Gastroesophageal sphincter (tissue), 4 donors: ENCODE results near the gene ANKDD1B. TPM values are rescaled to one million over a fixed set of nuclear protein-coding genes. Genes with fewer than 3 reads are reported as not detected.
"Not testable (repeated sequence)": the region's sequence is repeated elsewhere in the genome, so short reads cannot be mapped to it uniquely, and the experiment has no call there.

ENCODE experiments used
- ATAC-seq: fragments of 150-250 bp; one replicate; pipeline ENCODE4 v1.9.1; 2016; ENCODE audit warnings: mild to moderate bottlenecking, moderate library complexity
- H3K27ac ChIP-seq, 4 donors: fragments of 200-600 bp; sonication (generic) in 3 of 4; 1 replicate in 3 of 4; 2 replicates in 1 of 4; pipeline ENCODE4 v1.5.1; 2016 to 2019
- H3K27me3 ChIP-seq: fragments of 200-600 bp; sonication (generic); one replicate; pipeline ENCODE4 v1.5.1; 2019
- H3K36me3 ChIP-seq, 2 donors: fragments of 200-600 bp; sonication (generic); one replicate each; pipeline ENCODE4 v1.5.1; 2019; ENCODE audit warnings: control low read depth in 1 of 2
- H3K4me1 ChIP-seq, 3 donors: fragments of 200-600 bp; sonication (generic); 1 replicate in 2 of 3; 2 replicates in 1 of 3; pipeline ENCODE4 v1.5.1; 2016 to 2019; ENCODE audit warnings: control low read depth in 2 of 3
- H3K4me3 ChIP-seq, 2 donors: fragments of 200-600 bp; sonication (generic); one replicate each; pipeline ENCODE4 v1.5.1; 2019; ENCODE audit warnings: mild to moderate bottlenecking in 1 of 2, moderate library complexity in 1 of 2
- H3K9me3 ChIP-seq, 3 donors: fragments of 200-600 bp; sonication (generic); one replicate each; pipeline ENCODE4 v1.5.1; 2017 to 2019; ENCODE audit warnings: control low read depth in 2 of 3
- EP300 ChIP-seq: sonication (generic); formaldehyde crosslinking; IDR thresholded peaks from one replicate; pipeline ENCODE4 v1.6.1; 2017; ENCODE audit warnings: antibody characterized with exemption, mild to moderate bottlenecking
- POLR2A ChIP-seq, 2 donors: fragments of 450-650 bp; IDR thresholded peaks; one replicate each; pipeline ENCODE4 v1.6.1; 2017; ENCODE audit warnings: antibody characterized with exemption in 2 of 2, mild to moderate bottlenecking in 2 of 2, moderate library complexity in 1 of 2
- POLR2AphosphoS5 ChIP-seq: sonication (generic); formaldehyde crosslinking; IDR thresholded peaks from one replicate; pipeline ENCODE4 v1.6.1; 2017; ENCODE audit warnings: antibody characterized with exemption
- WGBS, 2 donors: methylation state at CpG; one replicate each; pipeline ENCODE4 v1.1.5; 2018; ENCODE audit warnings: low coverage in 1 of 2; 5-methylcytosine and 5-hydroxymethylcytosine counted together
- total RNA-seq, 4 donors: library from RNA; depleted of rRNA; stranded (reverse); fragments of >200 nt; gene quantifications; one replicate each; pipeline ENCODE4 v1.1.0, GENCODE V29; 2016
- TF ChIP-seq, protein P1 (sequence below), 4 experiments: fragments of 200-600 bp in 2 of 4; fragments of 450-650 bp in 2 of 4; sonication (generic) in 1 of 4; IDR thresholded peaks; one replicate each; pipeline ENCODE4 v1.5.1; 2017 to 2019; ENCODE audit warnings: antibody characterized with exemption in 4 of 4, mild to moderate bottlenecking in 2 of 4, moderate library complexity in 2 of 4

Gene ANKDD1B
- total RNA-seq, 4 donors from 2014 or later, result 0.20 to 0.94 TPM; not detected in 2

DNA sequence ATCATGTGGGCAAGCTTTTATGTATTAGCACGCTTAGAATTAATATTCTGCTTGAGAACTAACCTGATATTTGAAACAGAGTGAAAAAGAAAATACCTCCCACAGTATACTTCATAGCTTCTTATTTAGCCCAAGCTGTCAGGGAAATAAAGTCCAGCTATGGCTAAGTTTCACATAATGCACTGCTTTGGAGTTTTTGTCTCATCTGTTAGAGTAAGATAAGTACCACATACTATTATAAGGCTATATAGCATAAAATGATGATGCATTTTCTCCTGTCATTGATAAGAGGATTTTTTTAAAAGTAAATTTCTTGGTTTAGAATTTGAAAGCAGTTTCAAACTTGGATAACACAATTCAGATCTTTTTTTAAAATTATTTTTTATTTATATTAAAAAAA lies 2.4 kb upstream of the ANKDD1B start:
- no peaks in the 10 kb centered on the region for H3K9me3 ChIP-seq
- no peak overlapping the region for H3K27ac ChIP-seq
- no peaks in the 10 kb centered on the region for H3K36me3 ChIP-seq
- WGBS, 2 donors, result 79 to 82% methylated on average over 1 of the region's 1 CpG
- H3K27me3 ChIP-seq, result peaks cover 9% of the 10 kb centered on the region
- no peak overlapping the region for H3K4me3 ChIP-seq
- no peak for ATAC-seq
- TF ChIP-seq, protein P1, sequence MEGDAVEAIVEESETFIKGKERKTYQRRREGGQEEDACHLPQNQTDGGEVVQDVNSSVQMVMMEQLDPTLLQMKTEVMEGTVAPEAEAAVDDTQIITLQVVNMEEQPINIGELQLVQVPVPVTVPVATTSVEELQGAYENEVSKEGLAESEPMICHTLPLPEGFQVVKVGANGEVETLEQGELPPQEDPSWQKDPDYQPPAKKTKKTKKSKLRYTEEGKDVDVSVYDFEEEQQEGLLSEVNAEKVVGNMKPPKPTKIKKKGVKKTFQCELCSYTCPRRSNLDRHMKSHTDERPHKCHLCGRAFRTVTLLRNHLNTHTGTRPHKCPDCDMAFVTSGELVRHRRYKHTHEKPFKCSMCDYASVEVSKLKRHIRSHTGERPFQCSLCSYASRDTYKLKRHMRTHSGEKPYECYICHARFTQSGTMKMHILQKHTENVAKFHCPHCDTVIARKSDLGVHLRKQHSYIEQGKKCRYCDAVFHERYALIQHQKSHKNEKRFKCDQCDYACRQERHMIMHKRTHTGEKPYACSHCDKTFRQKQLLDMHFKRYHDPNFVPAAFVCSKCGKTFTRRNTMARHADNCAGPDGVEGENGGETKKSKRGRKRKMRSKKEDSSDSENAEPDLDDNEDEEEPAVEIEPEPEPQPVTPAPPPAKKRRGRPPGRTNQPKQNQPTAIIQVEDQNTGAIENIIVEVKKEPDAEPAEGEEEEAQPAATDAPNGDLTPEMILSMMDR (IDR thresholded peaks at IDR 0.05), result no peak
- H3K4me1 ChIP-seq, result peaks cover 0 to 18% (median 6%) of the 10 kb centered on the region in 3 donors

DNA sequence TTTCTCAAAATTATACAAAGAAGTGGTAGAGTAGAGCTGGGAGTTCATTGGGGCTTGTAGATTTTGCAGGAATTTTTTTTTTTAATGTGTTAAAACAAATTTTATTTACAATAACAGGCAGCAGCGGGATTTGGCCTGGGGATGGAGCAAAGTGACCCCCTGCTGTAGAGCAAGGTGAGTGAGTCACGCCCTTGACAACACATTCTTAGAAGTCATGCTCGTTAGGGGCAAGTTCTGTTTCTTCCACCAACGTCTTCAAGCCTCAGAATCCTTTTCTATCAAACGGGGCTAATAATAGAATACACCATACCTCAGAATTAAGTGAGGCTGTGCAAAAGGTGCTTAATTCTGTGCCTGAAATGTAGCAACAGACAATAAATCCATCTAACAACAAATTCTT lies 1.1 kb upstream of the ANKDD1B start:
- no peaks in the 10 kb centered on the region for H3K9me3 ChIP-seq
- H3K4me3 ChIP-seq, result no peak overlapping the region
- H3K27me3 ChIP-seq, result peaks cover 9% of the 10 kb centered on the region
- WGBS, 2 donors, result 94 to 96% methylated on average over 4 to 5 of the region's 5 CpGs
- no peak for TF ChIP-seq POLR2A (IDR thresholded peaks at IDR 0.05)
- TF ChIP-seq POLR2AphosphoS5, result no peak
- no peak for TF ChIP-seq EP300
- TF ChIP-seq, protein P1 (IDR thresholded peaks at IDR 0.05), result no peak
- peaks cover 0 to 18% (median 6%) of the 10 kb centered on the region in 3 donors for H3K4me1 ChIP-seq
- H3K36me3 ChIP-seq, result no peaks in the 10 kb centered on the region
- H3K27ac ChIP-seq, result no peak overlapping the region
- ATAC-seq, result no peak

DNA sequence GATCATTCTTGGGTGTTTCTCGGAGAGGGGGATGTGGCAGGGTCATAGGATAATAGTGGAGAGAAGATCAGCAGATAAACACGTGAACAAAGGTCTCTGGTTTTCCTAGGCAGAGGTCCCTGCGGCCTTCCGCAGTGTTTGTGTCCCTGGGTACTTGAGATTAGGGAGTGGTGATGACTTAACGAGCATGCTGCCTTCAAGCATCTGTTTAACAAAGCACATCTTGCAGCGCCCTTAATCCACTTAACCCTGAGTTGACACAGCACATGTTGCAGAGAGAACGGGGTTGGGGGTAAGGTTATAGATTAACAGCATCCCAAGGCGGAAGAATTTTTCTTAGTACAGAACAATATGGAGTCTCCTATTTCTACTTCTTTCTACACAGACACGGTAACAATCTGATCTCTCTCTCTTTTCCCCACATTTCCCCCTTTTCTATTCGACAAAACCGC lies 368 bp upstream of the ANKDD1B start:
- not testable (repeated sequence) for H3K27me3 ChIP-seq, H3K27ac ChIP-seq, ATAC-seq, H3K36me3 ChIP-seq, H3K9me3 ChIP-seq
- H3K4me3 ChIP-seq, result peak overlapping the region in 1 of 2 donors; percentile 57
- 27 to 48% methylated on average over 7 to 10 of the region's 11 CpGs for WGBS, 2 donors
- H3K4me1 ChIP-seq, result peaks cover 0 to 18% (median 6%) of the 10 kb centered on the region in 3 donors

DNA sequence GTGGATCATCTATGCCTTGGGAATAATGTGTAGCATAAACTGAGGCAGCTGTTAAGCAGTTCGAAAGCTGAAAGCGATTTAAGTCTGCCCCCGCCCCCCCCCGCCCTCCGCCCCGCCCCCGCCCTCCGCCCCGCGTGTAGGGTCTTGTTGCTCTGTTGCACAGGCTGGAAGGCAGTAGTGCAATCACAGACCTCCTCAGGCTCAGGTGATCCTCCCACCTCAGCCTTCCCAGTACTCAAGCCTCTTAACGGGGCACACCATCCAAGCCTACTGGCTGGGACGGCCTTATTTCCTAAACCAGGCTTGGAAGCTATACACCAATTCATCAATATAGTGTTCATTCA lies 945 bp downstream of the ANKDD1B start:
- Histone ChIP-seq H3K4me1 (peaks cover 0 to 18% (median 6%) of the 10 kb centered on the region in 3 donors), H3K27ac (no peak overlapping the region), H3K36me3 (no peaks in the 10 kb centered on the region), H3K27me3 (peaks cover 9% of the 10 kb centered on the region), H3K9me3 (no peaks in the 10 kb centered on the region), H3K4me3 (peak overlapping the region in 1 of 2 donors; percentile 57)
- 13 to 14% methylated on average over 6 to 11 of the region's 12 CpGs for WGBS, 2 donors
- TF ChIP-seq EP300, result no peak
- TF ChIP-seq POLR2A (IDR thresholded peaks at IDR 0.05), result no peak
- TF ChIP-seq, protein P1 (IDR thresholded peaks at IDR 0.05), result no peak
- TF ChIP-seq POLR2AphosphoS5, result no peak
- no peak for ATAC-seq

- TF ChIP-seq POLR2A (IDR thresholded peaks at IDR 0.05) (no peak), EP300 (no peak)
- TF ChIP-seq, protein P1 (IDR thresholded peaks at IDR 0.05), result no peak
- Histone ChIP-seq H3K4me3 (no peak overlapping the region), H3K27ac (no peak overlapping the region), H3K27me3 (peaks cover 9% of the 10 kb centered on the region), H3K36me3 (no peaks in the 10 kb centered on the region), H3K9me3 (no peaks in the 10 kb centered on the region), H3K4me1 (peaks cover 0 to 18% (median 6%) of the 10 kb centered on the region in 3 donors)
- ATAC-seq, result no peak
- 100% methylated on average over 3 of the region's 3 CpGs; no CpG with 5 or more reads in 1 of the 2 donors for WGBS, 2 donors
These were observed 1.6 kb downstream of the ANKDD1B start for GRCh38 chr5:75612901-75613300.
